Ovary (tissue), 3 donors: ENCODE results near the gene LIN28B.

Source experiments
- CTCF ChIP-seq, 3 donors: fragments of 450-650 bp in 2 of 3; fragments of 200-600 bp in 1 of 3; IDR thresholded peaks; one replicate each; pipeline versions ENCODE4 v1.5.1 to v1.8.0; 2016 to 2022; ENCODE audit warnings: antibody characterized with exemption in 3 of 3, mild to moderate bottlenecking in 1 of 3
- EP300 ChIP-seq: sonication (generic); formaldehyde crosslinking; IDR thresholded peaks from one replicate; pipeline ENCODE4 v1.6.1; 2017; ENCODE audit warnings: antibody characterized with exemption
- POLR2A ChIP-seq: fragments of 450-650 bp; IDR thresholded peaks from one replicate; pipeline ENCODE4 v1.6.1; 2017; ENCODE audit warnings: antibody characterized with exemption, mild to moderate bottlenecking, moderate library complexity
- donor health status: DM: no; HTN: no; CAD: no.

DNA sequence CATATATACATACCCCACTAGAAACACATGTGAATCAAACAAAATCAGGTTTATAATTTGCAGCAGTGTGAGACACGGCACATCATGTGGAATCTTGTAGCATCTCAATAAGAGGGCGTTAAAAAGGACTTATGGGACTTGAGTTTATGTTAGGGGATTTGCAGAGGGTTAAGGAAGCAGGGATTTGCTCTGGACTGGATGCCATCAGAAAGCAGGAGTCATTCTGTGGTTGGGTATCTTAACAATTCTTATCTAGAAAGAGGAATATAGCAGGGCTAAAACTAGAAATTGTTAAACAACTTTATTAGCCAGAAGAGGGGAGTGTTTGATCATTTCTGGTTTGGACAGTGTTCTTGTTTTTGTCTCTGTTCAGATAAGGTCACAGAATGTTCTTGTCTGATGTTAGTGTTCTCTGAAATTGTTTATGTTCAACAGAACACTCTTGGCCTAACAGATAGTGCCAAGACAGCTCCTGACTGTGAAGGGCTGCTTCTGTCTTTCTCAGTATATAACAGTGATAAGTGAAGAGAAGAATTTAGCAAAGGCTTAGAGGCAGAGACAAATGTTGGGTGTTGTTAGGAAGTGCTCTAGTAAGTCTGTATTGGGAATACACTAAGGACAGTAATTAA is 39.2 kb downstream of the LIN28B start:
- TF ChIP-seq CTCF (IDR thresholded peaks at IDR 0.05) (peak in 1 of 3 donors; percentile 25), POLR2A (no peak), EP300 (no peak)
